ENCODE results near the gene FYTTD1.

The FYTTD1 gene

DNA sequence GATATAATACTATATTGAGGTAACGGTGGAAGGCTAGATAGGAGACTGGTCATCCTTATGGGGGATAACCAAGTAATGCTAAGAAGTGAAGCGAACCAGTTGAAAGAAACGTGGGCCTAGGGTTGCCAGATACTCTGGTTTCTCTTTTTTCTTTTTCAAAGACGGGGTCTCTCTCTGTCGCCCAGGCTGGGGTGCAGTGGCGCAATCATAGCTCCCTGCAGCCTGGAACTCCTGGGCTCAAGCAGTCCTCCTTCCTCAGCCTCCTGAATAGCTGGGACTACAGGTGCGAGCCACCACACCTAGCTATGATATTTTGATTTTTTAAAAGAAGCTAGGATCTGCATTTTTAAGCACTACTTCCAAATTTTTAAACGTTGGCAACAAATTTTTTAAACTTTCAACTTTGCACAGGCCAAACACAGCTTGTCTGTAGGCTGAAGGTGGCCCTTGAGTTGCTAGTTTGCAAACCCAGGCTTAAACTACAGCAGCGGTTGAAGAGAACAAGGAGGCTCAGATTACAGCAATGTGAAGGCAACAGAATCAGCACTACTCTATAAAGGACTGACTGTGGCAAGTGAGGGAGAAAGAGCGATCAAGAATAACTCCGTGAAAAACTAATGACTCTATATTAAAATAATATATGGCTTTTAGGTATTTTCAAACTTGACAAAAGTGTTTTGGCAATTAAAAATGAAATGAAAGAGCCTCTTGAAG lies 11.8 kb upstream of the FYTTD1 start:
- no peak for DNase-seq

- no peak for DNase-seq
Observed at GRCh38 chr3:197742787-197743186, 6.9 kb upstream of the FYTTD1 start.

- DNase-seq = no peak
Observed at GRCh38 chr3:197746209-197746608, 3.5 kb upstream of the FYTTD1 start.

GRCh38 chr3:197746801-197747237 lies 2.9 kb upstream of the FYTTD1 start:
- DNase-seq = no peak

DNA sequence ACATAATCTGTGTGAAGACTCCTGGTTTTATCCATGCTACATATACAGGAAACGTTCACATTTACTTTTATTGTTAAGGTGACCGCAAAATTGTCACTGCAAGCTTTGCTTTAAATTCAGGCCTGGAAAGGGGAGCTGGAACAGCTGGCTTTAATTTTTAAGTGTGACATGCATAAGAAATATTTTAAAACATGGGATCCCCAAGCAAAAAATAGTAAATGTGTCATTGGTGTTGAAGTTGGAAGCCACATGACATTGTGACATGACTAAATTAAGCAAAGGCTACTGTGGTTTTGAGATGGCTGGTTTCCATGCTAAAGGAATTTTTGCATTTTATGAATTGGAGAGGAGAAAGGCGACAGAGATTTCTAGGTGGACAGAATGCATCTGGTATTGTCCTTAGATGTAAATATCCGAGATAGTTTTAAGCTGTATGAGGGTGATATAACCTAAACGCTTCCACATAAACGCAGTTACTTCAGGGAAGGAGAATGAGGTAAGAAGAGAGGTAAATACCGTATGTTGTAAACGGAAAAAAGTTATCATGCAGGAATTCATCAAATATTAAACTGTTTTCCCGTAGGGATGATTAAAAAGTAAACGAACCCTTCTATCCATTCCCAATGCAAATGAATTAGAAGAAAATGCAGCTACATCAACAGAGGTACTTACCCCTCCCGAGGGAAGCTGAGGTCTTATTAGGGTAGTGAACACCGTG lies 927 bp upstream of the FYTTD1 start:
- peak; percentile 77 for DNase-seq

- DNase-seq = no peak
Observed at GRCh38 chr3:197749315-197749600, 425 bp upstream of the FYTTD1 start.

GRCh38 chr3:197750396-197750831 lies 731 bp downstream of the FYTTD1 start:
- DNase-seq = peak; percentile 60

DNA sequence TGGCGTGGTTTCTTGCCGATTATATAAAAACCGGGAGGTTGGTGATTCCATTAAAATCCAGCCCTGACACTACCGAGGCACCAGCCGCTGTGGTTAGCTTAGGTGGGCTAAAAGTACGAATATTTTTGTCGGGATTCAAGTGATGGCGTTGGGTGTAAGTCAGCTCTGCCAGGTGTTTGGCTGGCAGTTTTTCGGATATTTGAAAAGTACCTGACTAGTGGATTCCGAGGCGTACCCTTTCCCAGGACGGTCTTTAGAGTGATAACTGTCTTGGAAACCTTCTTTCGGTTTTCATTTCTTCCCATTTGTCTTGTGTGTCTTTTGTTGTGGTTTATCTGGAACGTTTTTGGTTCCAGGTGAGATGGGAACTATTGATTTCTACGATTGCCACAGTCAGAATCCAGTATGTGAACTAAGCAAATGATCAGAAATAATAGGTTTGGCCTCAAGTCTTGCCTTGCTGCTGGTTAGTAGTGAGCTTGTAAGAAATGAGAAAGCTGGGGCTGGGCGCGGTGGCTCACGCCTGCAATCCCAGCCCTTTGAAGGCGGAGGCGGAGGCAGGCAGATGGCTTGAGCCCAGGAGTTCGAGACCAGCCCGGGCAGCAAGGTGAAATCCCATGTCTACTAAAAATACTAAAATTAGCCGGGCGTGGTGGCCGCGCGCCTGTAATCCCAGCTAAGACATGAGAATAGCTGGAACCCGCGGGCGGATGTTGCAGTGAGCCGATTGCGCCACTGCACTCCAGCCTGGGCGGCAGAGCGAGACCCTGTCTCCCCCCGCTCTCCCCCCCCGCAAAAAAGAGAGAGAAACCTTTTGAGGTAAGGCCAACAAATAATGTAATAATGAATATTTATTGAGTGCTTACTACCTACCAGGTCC lies 1.4 kb downstream of the FYTTD1 start:
- peak; percentile 22 for DNase-seq

- DNase-seq = no peak
Observed at GRCh38 chr3:197752107-197752506, 2.4 kb downstream of the FYTTD1 start.

- no peak for DNase-seq
Observed at GRCh38 chr3:197753263-197753662, 3.6 kb downstream of the FYTTD1 start.

GRCh38 chr3:197756704-197757103 lies 7.0 kb downstream of the FYTTD1 start:
- no peak for DNase-seq

DNA sequence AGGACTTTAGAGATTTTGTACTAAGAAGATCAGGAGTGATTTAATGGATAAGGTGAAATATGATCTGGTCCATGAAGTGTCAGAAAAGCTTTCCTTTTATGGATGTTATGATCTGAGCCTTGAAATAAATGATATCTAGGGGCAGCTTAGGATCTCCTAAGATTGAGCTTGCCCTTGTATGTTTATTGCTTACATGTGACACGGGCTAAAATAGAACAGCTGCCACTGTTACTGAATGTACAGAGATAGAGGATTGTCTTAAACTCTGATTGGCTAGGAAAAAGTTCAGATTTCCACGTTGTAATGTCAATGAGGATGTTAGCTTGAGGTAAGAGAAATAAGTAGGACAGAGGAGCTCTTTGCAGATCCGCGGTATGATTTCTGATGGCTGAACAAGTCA lies 8.8 kb downstream of the FYTTD1 start:
- DNase-seq = no peak

DNA sequence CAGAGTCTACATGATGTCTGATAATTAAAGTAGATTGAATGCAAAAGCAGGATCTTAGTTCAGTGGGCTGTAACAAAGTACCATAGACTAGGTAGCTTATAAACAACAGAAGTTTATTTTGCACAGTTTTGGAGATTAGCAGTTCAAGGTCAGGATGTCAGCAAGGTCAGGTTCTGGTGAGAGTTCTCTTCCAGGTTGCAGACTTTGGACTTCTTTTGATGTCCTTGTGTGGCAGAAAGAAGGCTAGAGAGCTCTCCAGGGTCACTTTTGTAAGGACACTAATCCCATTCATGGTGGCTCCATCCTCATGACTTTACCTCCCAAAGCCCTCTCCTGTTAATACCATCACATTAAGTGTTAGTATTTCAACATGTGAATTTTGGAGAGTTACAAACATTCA lies 12.1 kb downstream of the FYTTD1 start:
- no peak for DNase-seq

GRCh38 chr3:197775317-197775716 lies 25.6 kb downstream of the FYTTD1 start:
- DNase-seq = no peak

DNA sequence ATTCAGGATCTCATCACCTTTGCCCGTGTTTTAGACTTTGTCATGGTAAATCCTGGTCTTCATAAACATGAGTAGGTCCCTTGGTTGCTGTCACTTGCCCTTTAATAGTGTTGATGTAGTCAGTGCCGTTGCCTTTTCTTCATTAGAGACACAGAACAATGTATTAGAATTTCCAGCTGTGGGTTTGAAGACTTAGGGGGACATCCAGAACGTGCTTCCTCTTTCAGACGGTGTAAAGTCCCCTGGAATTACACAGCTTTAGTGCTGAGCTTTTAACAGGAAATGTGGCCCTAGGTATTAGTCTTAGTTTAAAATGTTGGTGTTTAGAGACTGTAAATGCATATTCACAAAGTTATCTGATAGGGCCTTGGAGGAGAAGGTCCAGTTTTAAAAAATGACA lies 32.5 kb downstream of the FYTTD1 start:
- no peak for DNase-seq

- DNase-seq = no peak
Observed at GRCh38 chr3:197784019-197784585, 34.4 kb downstream of the FYTTD1 start.

DNA sequence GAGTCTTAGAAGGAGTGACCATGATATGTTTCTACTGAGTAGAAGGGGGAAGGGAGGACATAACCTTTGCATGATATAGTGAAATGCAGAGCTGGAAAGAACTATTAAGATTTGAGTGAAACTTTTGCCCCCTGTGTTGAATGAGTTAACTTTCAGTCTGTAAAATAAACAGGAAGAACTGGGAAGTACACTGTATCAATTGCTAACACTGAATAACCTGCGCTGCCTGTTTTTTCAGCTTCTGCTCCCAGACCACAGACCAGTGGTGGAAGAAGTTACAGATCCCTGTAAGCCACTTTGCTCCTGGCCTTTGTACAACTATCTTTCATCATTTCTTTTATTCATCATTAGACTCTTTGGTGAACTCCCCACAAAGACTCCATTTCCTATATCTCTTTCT lies 37.7 kb downstream of the FYTTD1 start:
- DNase-seq = no peak

DNA sequence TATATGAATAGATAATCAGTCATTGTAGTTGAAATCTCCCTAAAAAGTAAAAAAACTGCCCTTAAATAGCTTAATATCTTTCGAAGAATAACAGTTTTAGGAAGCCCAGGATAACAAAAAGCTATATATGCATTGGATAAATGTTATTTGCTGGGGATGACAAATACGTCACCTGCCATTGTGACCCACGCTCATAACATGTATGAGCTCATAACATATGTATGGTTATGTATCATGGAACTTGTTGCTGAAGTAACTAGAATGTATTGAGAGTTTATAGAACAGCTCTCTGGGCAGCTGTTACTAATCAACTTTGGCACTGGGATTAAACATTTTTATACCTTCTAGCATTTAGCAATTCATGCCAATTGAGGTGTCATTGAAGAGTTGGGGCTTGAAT lies 39.6 kb downstream of the FYTTD1 start:
- no peak for DNase-seq

- DNase-seq = no peak
Observed at GRCh38 chr3:197790033-197790432, 40.4 kb downstream of the FYTTD1 start.

GRCh38 chr3:197791113-197791891 lies 41.6 kb downstream of the FYTTD1 start, which contains the start of gene LRCH3:
Gene LRCH3 (plus strand): TSS chr3:197791254. CDS start chr3:197791279, 25 bp downstream.
- DNase-seq = peak; percentile 80

DNA sequence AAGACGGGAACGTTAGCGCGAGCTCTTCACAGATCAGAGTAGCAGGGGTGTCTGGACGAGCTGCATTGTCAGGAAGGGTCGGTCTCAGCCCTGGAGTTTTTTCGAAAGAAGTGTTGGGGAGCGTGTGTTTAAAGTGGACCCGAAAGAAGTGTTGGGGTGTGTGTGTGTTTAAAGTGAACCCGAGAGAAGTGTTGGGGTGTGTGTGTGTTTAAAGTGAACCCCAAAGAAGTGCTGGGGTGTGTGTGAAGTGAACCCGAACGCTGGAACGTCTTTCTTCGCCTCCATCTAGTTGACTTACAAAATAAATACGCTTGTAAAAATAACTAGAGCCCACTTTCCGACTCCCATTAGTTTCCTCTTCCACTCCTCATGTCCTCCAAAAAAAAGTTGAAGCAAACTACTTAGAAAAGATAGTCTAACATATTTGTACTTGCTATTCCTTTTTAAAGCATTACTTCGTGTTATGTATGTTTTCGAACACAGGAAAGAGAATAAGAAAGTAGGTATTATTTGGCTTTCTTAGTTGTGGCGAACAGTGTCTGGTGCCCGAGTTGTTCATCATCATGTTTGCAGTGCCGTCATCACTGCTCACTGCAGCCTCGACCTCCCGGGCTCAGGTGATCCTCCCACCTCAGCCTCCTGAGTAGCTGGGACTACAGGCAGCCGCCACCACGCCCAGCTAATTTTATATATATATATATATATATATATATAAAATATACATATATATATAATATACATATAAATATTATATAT lies 42.4 kb downstream of the FYTTD1 start:
- no peak for DNase-seq
